ENCODE data around the gene C22orf23. TPM values are rescaled to one million over a fixed set of nuclear protein-coding genes. Genes with fewer than 3 reads are reported as not detected.
A peak's percentile ranks its signal among the peaks of the same experiment; 100 is the strongest.

The C22orf23 gene
- total and polyA plus RNA-seq, 12 donors = 0.17 to 1.1 (median 0.50) TPM

GRCh38 chr22:37933711-37934376, 19.6 kb downstream of the C22orf23 start:
- 6 to 10% methylated on average over 13 of the region's 13 CpGs for WGBS, 2 donors
- intact Hi-C loops (cut with DNase I) = loop anchor here in 7 of 10 donors (5.0 to 10.0 kb wide), 4 partner anchors 42 to 119 kb away; no protein-coding TSS in a partner anchor
- peak; percentile 89 to 90 for DNase-seq
- ATAC-seq = peak; percentile 94 to 98 (median 97)
- TF ChIP-seq CTCF (IDR thresholded peaks at IDR 0.05) = peak; percentile 90 to 100 (median 98)
- H3K36me3 ChIP-seq = peaks cover 0 to 85% (median 30%) of the 10 kb centered on the region in 9 donors
- H3K27me3 ChIP-seq = no peaks in the 10 kb centered on the region
- no peak overlapping the region for H3K4me3 ChIP-seq
- H3K27ac ChIP-seq = peak overlapping the region in 9 of 10 donors; percentile 31 to 80 (median 57)
- H3K9me3 ChIP-seq = no peaks in the 10 kb centered on the region
- H3K4me1 ChIP-seq = peaks cover 7 to 46% (median 30%) of the 10 kb centered on the region in 9 donors

GRCh38 chr22:37932821-37933578, 20.4 kb downstream of the C22orf23 start:
- peak overlapping the region in 9 of 10 donors; percentile 14 to 80 (median 57) for H3K27ac ChIP-seq
- intact Hi-C loops (cut with DNase I) = loop anchor here in 7 of 10 donors (5.0 to 10.0 kb wide), 4 partner anchors 41 to 118 kb away; no protein-coding TSS in a partner anchor
- WGBS, 2 donors = 76 to 78% methylated on average over 21 of the region's 21 CpGs
- no peaks in the 10 kb centered on the region for H3K27me3 ChIP-seq
- peak in 6 of 8 donors; percentile 1 to 18 (median 8) for ATAC-seq
- no peak for TF ChIP-seq CTCF (IDR thresholded peaks at IDR 0.05)
- H3K36me3 ChIP-seq = peaks cover 0 to 85% (median 29%) of the 10 kb centered on the region in 9 donors
- no peak overlapping the region for H3K4me3 ChIP-seq
- H3K4me1 ChIP-seq = peaks cover 7 to 46% (median 30%) of the 10 kb centered on the region in 9 donors
- DNase-seq = no peak
- no peaks in the 10 kb centered on the region for H3K9me3 ChIP-seq

- H3K27ac ChIP-seq = peak overlapping the region in 2 of 10 donors; percentile 22 to 37
- TF ChIP-seq CTCF (IDR thresholded peaks at IDR 0.05) = no peak
- 86 to 91% methylated on average over 10 of the region's 10 CpGs for WGBS, 2 donors
- H3K9me3 ChIP-seq = no peaks in the 10 kb centered on the region
- DNase-seq (no peak), ATAC-seq (peak in 1 of 8 donors; percentile 3)
- H3K4me1 ChIP-seq = peaks cover 7 to 46% (median 30%) of the 10 kb centered on the region in 9 donors
- no peak overlapping the region for H3K4me3 ChIP-seq
- no peaks in the 10 kb centered on the region for H3K27me3 ChIP-seq
- H3K36me3 ChIP-seq = peaks cover 0 to 85% (median 29%) of the 10 kb centered on the region in 9 donors
- intact Hi-C loops (cut with DNase I) = loop anchor here in 7 of 10 donors (5.0 to 10.0 kb wide), 4 partner anchors 40 to 118 kb away; no protein-coding TSS in a partner anchor
Observed at GRCh38 chr22:37932401-37932800, 21.0 kb downstream of the C22orf23 start.

- ATAC-seq (peak in 2 of 8 donors; percentile 4 to 42), DNase-seq (no peak)
- H3K9me3 ChIP-seq = no peaks in the 10 kb centered on the region
- H3K27ac ChIP-seq = peak overlapping the region in 2 of 10 donors; percentile 22 to 37
- no peaks in the 10 kb centered on the region for H3K27me3 ChIP-seq
- no peak overlapping the region for H3K4me3 ChIP-seq
- TF ChIP-seq CTCF (IDR thresholded peaks at IDR 0.05) = no peak
- peaks cover 0 to 85% (median 30%) of the 10 kb centered on the region in 9 donors for H3K36me3 ChIP-seq
- WGBS, 2 donors = 81 to 83% methylated on average over 6 of the region's 6 CpGs
- intact Hi-C loops (cut with DNase I) = loop anchor here in 7 of 10 donors (5.0 to 10.0 kb wide), 4 partner anchors 40 to 117 kb away; no protein-coding TSS in a partner anchor
- peaks cover 7 to 46% (median 30%) of the 10 kb centered on the region in 9 donors for H3K4me1 ChIP-seq
Observed at GRCh38 chr22:37931893-37932389, 21.5 kb downstream of the C22orf23 start.
